T-helper 1 cell treated with Interleukin-12 subunit alpha and Interleukin-12 subunit beta and Interleukin-4 antibody, amounts not matched to agents 30 ng/mL and 1 ng/mL, for 36 hours (primary cell): Measurements from ENCODE around the gene TRPM4. TPM values are rescaled to one million over a fixed set of nuclear protein-coding genes. Genes with fewer than 3 reads are reported as not detected.

Experiments
- intact Hi-C: fragments of 100-400 bp; cut with micrococcal nuclease; formaldehyde crosslinking; loops from one replicate; pipeline ENCODE4 v1.15.1; 2024
- total RNA-seq: library from RNA; stranded (reverse); gene quantifications from 2 replicates; pipeline ENCODE4 v1.2.3, GENCODE V29; 2022

The TRPM4 gene
- total RNA-seq, 1 donor from 2014 or later: 0.54 TPM

DNA sequence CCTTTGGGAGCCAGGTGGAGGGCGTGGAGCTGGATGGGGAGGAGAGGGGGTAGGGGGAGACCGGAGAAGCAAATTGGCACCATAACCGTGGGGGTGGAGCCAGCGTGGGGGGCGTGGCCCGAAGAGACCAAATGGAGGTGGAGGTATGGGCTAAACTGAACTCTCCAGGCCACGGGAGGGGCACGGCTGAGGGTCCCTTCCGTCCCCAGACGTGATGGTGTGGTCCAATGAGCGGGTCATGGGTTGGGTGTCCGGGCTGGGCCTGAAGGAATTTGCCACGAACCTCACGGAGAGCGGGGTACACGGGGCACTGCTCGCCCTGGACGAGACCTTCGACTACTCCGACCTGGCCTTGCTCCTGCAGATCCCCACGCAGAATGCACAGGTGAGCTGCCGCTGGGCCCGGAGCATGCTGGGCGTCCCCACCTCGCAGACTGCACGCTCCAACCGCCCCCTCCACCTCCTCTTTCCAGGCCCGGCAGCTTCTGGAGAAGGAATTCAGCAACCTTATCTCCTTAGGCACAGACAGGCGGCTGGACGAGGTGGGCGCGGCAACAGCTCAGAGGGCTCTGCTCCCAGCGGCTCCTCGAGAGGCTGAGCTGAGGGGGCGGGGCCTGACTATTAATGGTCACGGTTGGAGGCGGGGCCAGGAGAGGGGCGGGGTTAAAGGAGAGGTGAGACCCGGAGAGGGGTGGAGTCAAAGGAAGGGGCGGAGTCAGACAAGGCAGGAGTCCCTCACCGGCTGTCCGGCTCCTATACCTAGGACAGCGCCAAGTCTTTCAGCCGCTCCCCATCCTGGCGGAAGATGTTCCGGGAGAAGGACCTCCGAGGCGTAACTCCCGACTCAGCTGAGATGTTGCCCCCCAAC, 8.6 kb upstream of the TRPM4 start:
- intact Hi-C loops: loop anchor here (1.0 to 5.0 kb wide), 2 partner anchors 21 to 157 kb away; partner anchors contain the start of genes GYS1 and RUVBL2

DNA sequence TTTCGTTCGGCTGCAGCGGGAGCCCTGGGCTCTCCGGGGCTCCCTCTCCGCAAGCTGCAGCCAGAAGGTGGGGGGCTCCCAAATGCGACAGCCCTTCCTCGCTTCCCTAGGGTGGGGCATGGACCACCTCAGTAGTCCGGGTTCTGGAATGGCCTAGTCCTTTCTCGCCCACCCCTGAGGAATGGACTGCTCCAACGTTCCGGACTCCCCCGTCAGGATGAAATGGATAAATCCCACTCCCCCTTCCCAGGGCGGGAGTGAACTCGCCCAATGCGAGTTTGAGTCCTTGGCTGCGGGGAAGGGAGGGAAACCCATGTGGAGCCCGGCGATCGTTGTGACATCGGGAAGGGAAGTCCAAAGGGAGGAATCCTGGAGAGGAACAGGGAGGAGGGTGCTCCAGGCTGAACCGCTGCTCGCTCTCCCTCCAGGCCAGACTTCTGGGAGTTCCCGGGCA, 7.9 kb upstream of the TRPM4 start:
- intact Hi-C loops: loop anchor here (1.0 to 5.0 kb wide), 3 partner anchors 21 to 157 kb away; partner anchors contain the start of genes GYS1, RUVBL2 and SNRNP70

DNA sequence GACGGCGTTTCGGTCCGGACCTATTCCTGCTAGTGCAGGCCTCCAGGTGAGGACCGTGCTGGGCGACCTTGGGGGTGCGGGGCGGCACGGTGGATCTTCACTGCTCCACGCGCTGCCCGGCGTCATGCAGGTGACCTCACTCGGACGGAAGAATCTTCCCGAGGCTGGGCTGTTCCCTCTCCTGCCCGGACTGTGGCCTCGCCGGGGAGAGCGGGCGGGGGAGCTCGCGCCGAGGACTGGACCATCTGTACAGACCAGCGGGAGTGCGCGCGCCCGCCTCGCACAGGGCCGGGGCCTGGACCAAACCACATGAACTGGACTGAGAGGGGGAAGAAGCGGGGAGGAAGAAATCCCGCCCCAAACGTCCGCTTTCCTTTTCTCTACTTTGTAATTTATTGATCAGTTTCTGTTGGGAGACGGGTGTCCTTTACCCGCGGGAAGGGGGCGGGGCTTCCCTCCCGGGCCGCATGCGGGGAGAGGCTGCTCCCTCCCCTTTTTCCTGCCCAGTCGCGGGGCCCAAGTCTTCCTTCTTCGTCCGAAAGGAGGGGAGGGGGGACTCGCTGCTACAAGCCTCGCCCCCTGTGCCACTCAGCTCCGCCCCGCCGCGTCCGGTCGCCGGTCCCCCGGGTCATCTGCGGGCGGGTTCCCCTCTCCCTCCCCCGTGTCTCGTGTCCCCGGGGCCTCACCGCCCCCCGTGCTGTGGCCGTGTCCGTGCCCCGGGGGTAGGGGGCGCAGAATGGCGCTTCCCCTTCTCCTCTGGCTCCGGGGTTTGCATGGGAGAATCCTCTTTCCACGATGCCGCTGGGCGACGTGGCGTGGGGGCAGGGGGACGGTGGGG, 7.3 kb upstream of the TRPM4 start:
- intact Hi-C loops: loop anchor here (1.0 kb wide), 1 partner anchor 65 kb away; the partner anchor contains the start of gene SNRNP70

DNA sequence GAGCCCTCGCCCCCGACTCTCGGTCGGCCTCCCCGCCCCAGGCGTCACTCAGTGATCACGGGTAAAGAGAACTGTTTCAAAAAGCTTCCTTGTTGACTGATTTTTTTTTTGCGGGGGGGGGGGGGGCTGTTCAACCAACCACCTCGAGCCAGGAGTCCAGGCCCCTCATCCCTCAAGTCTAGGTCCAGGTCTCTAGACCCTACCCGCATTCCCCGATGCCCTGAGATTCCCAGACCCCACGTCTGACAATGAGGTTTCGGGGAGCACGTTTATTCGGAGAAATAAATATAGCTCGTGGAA, 6.7 kb upstream of the TRPM4 start:
- intact Hi-C loops: loop anchor here (1.0 kb wide), 1 partner anchor 66 kb away; the partner anchor contains the start of gene SNRNP70

DNA sequence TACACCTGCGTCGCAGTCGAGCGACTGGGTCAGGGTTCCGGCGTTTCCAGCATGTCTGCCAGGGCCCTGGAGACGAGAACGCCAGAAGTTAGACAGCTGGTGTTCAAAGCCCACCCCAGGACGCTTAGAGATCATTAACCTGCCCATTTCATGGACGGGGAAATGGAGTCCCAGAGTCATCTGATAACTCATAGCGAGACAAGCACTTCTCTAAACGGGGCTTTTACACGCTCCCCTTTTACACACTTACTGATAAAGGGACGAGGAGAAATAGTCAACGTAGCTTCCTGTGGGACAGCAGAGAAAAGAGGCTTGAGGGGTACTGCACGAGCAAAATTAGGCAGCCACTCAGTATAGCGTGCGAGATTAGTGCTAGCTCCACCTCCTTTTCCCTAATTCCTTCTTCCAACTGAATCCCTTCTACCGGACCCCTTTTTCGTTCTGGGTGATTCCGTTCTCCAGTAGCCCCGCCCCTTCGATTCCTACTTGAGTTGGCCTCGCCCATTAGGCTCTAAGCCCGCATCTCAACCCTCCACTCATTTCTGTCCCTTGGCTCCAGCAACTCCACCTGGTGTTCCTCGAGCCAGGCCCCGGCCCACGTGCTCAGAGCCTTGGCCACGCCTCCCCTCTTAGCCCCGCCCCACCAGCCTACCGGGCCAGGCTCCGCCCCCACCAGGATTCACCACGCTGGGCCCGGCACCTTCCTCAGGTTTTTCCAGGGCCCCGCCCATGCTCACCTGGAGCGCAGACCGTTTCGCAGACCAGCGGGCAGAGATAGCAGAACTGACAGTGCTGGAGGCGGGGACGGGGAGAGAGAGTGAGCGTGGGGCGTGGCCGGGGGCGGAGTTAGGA, 6.1 kb upstream of the TRPM4 start:
- intact Hi-C loops: no loop called here

DNA sequence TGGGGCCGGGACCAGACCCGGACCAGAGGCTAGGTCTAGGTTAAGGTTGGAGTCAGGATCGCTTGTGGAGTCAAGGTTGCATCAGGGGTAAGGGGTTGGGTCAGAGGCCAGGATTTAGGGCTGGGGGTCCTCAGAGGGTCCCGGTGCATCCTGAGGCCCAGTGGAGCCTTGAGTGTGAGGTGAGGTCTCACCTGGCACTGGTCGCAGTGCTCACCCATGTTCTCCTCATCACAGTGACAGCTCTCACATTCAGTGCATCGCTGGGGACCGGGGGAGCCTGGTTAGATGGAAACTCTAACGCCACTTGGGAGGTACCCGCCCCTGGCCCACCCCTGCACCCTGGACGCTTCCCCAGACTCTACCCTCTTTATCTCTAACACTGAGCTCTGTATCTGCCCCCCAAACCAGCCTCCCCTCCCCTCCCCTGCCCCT, 5.5 kb upstream of the TRPM4 start:
- intact Hi-C loops: no loop called here

DNA sequence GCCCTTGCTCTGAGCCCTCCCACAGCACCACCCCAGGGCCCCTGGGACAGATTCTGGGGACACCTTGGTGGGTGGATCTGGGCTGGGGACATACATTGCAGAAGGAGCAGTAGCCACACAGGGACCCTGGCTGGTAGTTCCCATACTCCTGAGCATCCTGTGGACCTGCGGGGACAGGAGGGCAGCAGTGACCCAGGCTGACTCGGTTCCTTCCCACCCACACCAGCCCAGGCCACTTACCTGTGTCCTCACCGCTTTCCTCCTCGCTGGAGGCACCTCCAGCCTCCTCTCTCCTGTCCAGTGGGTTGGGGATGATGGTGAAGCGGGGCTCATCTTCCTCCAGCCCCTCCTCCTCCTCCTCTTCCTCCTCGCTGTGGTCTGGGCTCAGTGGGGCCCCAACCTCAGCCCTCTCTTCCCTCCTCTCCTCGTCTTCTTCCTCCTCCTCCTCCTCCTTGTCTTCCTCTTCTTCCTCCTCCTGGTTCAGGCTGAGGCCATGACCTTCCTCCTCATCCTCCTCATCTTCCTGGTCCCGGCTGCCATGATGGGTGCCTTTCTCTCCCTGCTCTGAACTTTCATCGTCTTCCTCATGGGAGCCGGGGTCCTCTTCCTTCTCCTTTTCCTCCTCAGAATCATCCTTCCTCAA, 4.3 kb upstream of the TRPM4 start:
- intact Hi-C loops: no loop called here

DNA sequence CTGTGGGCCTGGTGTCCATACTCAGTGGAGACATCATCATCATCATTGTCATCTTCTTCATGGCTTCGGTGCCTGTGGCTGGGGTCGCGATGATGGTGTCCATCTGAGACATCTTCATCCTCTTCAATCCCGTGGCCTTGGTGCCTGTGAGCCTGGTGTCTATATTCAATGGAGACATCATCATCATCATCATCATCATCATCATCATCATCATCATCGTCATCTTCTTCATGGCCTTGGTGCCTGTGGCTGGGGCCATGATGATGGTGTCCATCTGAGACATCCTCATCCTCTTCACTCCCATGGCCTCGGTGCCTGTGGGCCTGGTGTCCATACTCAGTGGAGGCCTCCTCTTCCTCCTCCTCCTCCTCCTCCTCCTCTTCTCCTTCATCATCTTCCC, 3.3 kb upstream of the TRPM4 start:
- intact Hi-C loops: no loop called here

DNA sequence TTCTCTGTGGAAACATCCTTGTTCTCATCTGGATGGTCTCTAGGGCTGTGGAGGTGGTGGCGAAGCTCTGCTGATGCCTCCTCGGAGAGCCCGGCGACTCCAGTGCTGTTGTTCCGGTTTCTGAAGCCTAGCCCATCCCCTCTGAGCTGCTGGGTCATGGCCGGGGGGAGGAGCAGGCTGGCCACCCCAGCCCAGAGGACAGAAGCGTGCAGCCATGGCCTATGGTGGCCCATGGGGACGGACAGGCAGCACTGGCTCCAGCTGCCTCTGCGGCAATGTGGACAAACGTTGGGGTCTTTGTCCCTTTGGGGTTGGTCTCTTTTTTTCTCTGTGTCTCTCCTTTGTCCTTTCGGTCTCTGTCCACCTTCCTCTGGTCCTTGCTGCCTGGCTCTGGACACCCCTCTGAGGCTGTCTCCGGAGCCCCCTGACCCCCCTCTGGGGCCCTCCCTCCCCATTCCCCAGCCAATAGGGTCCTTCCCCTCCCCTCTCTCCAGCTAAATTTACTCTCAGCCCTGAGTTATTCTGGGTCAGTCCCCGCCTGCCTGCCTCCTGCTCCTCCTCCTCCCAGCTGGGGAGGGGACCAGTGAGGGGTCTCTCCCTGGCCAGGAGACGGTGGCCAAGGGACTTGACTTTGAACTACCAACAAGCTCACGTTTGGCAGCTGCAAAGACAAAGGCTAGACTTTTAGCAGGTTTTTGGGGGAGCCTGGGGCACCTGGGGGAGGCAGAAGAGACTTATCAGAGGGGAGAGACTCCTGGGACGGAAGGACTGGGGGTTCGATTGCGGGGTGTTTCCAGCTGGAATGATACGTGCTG, 2.4 kb upstream of the TRPM4 start, which contains the start of gene HRC:
Gene HRC (minus strand): TSS at position 392 of the 815 bp plus-strand sequence. CDS start 159 bp downstream, at position 233.
- intact Hi-C loops: no loop called here

DNA sequence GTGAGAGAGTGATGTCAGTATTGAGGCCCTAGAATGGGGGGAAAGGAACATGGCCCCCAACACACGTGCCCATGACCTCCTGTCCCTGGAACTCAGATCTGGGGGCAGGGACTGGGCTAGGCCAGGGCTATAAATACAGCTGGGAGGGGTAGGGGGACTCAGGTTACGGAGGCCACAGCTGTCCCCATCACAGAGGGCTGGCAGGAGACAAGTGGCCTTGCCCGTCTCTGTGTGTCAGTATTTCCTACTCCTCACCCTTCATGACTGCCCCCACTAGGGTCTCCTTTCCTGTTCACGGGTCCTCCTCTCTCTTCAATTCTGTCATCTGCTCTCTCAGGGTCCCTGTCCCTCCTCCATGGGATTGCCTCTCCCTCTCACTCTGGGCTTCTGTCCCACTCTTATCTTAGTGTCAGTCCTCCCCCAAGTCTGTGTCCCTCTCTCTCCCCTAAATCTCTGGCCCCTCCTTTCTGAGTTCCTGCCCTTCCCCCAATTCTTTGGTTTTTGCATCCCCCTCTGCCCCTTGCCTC, 1.7 kb upstream of the TRPM4 start:
- intact Hi-C loops: no loop called here

DNA sequence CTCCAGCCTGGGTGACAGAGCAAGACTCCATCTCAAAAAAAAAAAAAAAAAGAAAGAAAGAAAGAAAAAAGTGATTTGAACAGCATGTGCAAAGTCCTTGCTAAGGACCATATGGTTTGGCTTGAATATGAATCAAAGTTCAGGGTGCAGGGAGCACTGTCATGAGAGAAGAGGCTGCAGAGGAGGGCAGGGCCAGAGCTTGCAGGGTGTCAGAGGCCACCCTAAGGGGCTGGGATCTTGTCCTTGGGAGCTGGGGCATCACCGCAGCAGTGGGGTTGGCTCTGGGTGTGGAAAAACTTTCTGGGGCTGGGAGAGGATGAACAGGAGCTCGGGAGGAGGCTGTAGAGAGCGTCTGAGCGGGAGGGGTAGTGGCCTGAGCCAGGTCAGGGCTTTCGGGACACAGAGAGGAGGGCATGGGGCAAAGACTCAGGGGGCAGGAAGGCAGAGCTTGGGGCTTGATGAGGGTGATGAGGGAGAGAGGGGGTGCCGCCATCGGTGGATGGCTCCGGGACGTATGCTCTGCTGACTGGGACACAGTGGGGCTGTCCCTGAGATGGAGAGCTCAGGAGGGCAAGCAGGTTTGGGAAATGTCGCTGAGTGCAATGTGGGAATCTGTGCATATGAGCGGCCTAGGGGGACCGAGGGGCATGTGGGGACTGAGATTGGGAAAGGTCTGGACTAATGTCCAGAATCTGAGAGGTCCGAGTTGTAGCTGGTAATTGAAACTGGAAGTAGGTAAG, 3.0 kb downstream of the TRPM4 start:
- intact Hi-C loops: no loop called here

DNA sequence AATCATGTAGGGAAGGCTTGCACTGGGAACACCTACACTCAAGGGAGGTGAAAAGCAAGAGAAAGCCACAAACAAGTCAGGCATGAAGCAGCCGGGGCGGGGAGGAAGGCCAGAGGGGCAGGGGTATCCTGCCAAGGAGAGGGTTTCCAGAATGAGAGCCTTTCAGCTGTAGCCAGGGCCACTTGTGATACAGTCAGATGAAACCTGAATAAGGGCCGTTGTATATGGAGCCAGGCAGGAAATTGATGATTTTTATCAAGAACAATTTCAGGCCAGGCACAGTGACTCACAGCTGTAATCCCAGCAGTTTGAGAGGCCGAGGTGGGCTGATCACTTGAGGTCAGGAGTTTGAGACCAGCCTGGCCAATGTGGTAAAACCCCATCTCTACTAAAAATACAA, 4.4 kb downstream of the TRPM4 start:
- intact Hi-C loops: no loop called here

DNA sequence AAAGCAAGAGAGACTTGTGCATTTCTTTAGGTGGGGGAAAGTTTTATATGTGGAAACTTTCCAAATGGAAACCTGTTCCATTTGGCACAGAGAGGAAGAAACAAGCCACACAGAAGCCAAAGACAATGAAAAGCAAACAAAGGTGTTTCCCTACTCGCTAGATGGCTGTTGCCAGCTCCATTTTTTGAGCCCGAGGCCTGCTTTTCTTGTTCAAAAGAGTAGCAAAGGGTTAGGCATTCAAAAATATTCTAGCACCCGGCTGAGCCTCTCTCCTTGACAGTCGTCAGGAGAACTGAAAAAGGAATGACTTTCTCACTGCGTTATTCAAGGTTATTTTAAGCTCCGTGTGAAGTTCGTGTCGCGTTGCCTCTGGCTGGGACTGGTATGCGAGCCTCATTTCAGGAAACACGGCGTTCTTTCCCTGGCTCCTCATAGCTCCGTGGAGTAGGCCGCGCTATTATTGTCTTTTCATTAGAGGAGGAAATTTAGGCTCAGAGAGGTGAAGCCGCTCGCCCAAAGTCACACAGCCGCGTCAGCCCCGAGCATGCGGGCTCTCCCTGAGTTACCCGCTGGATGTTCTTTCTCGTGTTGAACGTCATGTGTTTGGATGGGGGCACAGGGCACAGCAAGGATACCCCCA, 7.6 kb downstream of the TRPM4 start:
- intact Hi-C loops: no loop called here

DNA sequence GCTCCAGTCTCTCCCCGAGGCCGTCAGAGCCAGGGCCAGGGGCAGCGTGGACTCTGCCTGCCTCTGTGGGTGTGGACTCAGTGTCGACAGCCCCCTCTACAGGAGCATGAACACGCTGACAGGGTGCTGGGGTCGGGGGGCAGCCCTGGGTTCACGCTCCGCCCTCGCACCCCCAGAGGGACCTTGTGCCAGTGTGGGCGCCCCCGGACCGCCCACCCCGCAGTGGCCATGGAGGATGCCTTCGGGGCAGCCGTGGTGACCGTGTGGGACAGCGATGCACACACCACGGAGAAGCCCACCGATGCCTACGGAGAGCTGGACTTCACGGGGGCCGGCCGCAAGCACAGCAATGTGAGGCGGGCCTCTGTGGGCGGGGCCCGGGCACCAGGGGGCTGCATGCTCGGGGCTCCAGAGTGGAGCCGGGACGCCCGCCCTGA, 8.3 kb downstream of the TRPM4 start:
- intact Hi-C loops: no loop called here

DNA sequence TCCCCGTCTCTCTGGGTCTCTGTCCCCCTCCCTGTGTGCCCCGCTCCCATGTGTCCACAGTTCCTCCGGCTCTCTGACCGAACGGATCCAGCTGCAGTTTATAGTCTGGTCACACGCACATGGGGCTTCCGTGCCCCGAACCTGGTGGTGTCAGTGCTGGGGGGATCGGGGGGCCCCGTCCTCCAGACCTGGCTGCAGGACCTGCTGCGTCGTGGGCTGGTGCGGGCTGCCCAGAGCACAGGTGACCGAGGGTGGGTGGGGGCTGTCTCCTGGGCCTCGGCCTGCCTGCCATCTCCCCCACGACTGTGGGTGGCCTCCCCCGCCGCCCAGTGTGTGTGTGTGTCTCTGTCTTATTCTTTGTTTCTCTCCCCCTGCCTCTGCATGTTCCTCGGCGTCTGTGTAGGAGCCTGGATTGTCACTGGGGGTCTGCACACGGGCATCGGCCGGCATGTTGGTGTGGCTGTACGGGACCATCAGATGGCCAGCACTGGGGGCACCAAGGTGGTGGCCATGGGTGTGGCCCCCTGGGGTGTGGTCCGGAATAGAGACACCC, 10.3 kb downstream of the TRPM4 start:
- intact Hi-C loops: no loop called here

DNA sequence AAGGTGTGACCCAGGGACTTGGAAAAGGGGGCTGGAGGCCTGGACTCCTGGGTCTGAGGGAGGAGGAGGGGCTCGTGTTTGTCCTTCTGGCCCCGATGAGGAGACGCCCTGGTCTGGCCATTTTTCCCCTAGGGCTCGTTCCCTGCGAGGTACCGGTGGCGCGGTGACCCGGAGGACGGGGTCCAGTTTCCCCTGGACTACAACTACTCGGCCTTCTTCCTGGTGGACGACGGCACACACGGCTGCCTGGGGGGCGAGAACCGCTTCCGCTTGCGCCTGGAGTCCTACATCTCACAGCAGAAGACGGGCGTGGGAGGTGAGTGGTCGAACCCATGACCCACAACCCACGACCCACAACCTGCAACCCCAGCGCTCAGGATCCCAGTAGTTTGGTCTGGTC, 10.8 kb downstream of the TRPM4 start:
- intact Hi-C loops: no loop called here

DNA sequence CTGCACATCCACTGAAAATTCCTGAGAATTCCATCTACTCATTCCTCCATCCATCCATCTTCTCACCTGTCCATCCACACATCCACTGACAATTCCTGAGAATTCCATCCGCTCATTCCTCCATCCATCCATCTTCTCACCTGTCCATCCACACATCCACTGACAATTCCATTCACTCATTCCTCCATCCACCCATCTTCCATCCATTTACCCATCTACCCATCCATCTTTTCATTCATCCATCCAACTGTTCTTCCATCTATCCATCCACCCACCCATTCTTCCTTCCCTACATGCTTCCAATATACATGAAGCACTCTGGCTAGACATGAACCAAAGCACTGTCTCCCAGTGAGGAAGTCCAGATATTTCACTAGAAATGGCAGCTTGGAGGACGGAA, 15.6 kb downstream of the TRPM4 start:
- intact Hi-C loops: no loop called here

DNA sequence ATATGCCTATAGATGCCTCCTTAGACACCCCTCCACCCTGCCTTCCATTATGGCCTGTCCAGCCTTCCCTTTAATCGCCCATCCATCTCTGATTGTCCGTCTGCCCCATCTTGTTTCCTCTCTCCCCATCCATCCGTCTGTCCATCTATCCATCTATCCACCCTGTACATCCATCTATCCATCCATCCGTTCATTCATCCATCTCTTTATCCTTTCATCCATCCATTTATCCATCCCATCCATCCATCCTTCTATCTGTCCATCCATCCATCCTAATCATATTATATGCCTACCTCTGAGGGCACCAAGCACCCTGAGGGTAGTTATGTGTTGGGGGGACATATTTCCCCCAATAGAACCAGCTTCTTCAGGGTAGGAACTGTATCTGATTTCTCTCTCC, 23.1 kb downstream of the TRPM4 start:
- intact Hi-C loops: no loop called here
